Activated T-cell treated with anti-CD3 and anti-CD28 coated beads, Interleukin-2, amount 50 U/mL, for 24 hours (primary cell): Measurements from ENCODE around the gene ALDH16A1.

Source experiments
- DNase-seq: peaks from one replicate; pipeline ENCODE4 v3.0.0-alpha.2; 2020
- H3K27ac Mint-ChIP-seq: 2 replicates; pipeline ENCODE4 v1.8.0; 2020; ENCODE audit warnings: mild to moderate bottlenecking, mixed read lengths
- H3K27me3 Mint-ChIP-seq: 2 replicates; pipeline ENCODE4 v1.8.0; 2020; ENCODE audit warnings: mixed read lengths
- H3K36me3 Mint-ChIP-seq: 2 replicates; pipeline ENCODE4 v1.8.0; 2020; ENCODE audit warnings: low read depth, mixed read lengths
- H3K4me1 Mint-ChIP-seq: 2 replicates; pipeline ENCODE4 v1.8.0; 2020; ENCODE audit warnings: low read depth, mixed read lengths
- H3K4me3 Mint-ChIP-seq: 2 replicates; pipeline ENCODE4 v1.8.0; 2020; ENCODE audit warnings: mild to moderate bottlenecking, moderate library complexity, mixed read lengths
- H3K9me3 Mint-ChIP-seq: 2 replicates; pipeline ENCODE4 v1.8.0; 2020; ENCODE audit warnings: mixed read lengths

ALDH16A1 gene

GRCh38 chr19:49419173-49419572, 33.9 kb upstream of the ALDH16A1 start:
- H3K9me3 Mint-ChIP-seq = no peaks in the 10 kb centered on the region
- DNase-seq = no peak
- no peak overlapping the region for H3K27ac Mint-ChIP-seq
- peaks cover 29% of the 10 kb centered on the region for H3K4me1 Mint-ChIP-seq
- peaks cover 62% of the 10 kb centered on the region for H3K27me3 Mint-ChIP-seq
- H3K4me3 Mint-ChIP-seq = no peak overlapping the region
- no peaks in the 10 kb centered on the region for H3K36me3 Mint-ChIP-seq

DNA sequence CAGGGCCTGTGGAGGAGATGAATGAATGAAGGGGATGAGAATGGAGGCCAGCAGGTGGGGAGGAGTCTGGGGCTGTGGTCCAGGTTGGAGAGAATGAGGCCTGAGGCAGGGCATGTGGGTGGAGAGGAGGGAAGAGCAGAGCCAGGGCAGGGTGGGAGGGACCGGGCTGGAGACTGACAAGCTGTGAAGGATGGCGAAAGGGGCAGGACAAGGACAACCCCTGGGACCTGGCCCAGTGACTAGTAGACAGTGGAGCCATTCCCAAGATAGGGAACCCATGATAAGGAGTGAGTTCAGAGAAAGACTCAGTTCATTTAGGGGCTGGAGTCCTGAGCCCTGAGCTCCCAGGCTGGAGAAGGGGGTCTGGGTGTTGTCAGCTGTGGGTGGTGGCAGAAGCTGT, 32.8 kb upstream of the ALDH16A1 start:
- DNase-seq = no peak
- Mint-ChIP-seq H3K27ac (no peak overlapping the region), H3K36me3 (no peaks in the 10 kb centered on the region), H3K4me3 (no peak overlapping the region), H3K9me3 (no peaks in the 10 kb centered on the region), H3K27me3 (peaks cover 71% of the 10 kb centered on the region), H3K4me1 (peaks cover 30% of the 10 kb centered on the region)

DNA sequence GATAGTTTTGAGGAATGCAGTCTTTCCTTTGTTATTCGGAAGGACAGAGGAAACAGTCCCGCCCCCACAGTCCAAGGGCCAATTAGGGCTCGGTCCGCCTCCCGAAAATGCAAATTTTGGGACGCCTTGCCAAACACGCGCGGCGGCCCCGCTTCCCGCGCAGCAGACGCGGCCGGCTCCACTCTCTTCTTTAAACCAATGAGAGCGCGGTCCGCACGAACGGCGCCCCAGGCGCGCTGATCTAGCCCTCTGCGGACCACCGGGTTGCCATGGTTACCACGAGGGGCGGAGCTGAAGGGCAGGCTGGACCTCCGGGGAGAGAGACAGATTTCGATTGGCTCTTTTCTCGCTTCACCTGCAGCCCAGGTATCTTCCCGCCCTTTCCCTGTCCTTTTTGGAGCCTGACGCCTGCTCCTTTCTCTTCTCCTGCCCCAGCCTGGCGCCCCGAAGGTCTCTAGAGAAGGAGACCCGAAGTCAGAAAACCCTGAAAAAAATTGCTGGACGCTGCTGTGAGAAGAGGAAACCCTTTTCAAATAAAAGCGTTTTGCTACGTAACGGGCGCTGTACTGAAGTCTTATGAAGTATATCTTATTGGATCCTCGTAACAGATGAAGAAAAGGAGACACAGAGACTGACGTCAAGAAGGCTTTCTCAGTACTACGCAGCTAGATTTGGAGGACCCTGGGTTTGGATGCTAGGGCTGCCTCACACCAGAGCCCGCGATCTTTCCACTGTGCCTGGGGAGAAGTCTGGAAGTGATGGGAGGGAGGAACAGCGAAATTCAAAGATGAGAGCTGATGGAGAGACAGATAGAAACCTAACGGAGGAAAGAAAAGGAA, 31.8 kb upstream of the ALDH16A1 start:
- Mint-ChIP-seq H3K4me1 (peaks cover 31% of the 10 kb centered on the region), H3K4me3 (peak overlapping the region; percentile 8), H3K27ac (no peak overlapping the region), H3K9me3 (no peaks in the 10 kb centered on the region), H3K27me3 (peaks cover 81% of the 10 kb centered on the region), H3K36me3 (no peaks in the 10 kb centered on the region)
- peak; percentile 55 for DNase-seq

DNA sequence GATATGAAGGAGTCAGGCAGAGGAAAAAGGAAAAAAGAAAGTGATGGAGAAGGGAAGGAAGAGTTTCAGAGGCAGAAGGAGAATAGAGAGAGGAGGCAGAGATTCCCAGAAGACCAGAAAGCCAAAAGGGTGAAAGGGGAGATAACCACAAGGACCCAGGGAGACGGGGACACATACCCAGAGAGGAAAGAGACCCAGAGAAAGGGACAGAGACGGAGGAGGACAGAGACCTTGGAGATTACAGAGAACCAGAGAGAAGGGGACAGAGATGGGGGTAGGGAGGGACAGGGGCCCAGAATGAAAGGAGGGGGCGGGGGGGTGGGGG, 31.2 kb upstream of the ALDH16A1 start:
- Mint-ChIP-seq H3K4me3 (no peak overlapping the region), H3K27ac (no peak overlapping the region), H3K27me3 (peaks cover 87% of the 10 kb centered on the region), H3K9me3 (no peaks in the 10 kb centered on the region), H3K36me3 (no peaks in the 10 kb centered on the region), H3K4me1 (peaks cover 34% of the 10 kb centered on the region)
- no peak for DNase-seq

DNA sequence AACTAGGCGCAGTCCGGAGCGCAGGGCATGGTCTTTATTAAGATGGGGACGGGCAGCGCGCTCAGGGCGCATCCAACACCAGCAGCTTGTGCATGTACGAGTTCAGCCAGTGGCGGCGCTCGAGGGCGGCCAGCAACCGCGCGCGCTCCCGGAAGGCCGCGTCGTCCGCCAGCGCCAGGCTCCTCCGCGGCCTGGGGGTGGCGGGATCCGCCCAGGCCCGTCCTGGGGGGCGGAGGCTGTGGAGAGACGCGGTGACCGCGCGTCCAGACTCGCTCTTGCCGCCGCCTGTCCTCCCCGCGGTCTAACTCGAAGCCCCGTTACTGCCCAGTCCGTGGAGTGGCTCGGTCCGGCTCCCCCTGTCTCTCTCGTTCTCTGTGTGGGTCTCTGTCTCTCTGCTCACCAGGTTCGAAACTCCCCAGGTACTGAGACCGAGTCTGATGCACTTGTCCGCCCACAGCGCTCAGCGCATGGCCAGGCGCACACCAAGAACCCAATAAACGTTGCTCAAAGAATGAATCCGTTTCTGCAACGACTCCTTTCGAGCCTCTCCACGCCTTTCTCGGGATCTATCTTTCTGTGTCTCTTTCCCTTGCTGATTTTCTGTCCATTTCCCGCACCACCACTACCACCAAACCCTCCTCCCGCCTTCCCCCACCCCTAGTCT, 30.5 kb upstream of the ALDH16A1 start:
- Mint-ChIP-seq H3K4me1 (peaks cover 37% of the 10 kb centered on the region), H3K27me3 (peaks cover 91% of the 10 kb centered on the region), H3K27ac (no peak overlapping the region), H3K9me3 (no peaks in the 10 kb centered on the region), H3K36me3 (no peaks in the 10 kb centered on the region), H3K4me3 (peak overlapping the region; percentile 57)
- DNase-seq = peak; percentile 61

- no peaks in the 10 kb centered on the region for H3K9me3 Mint-ChIP-seq
- peak within 1 kb of the TSS; percentile 57 for H3K4me3 Mint-ChIP-seq
- H3K27ac Mint-ChIP-seq = no peak within 1 kb of the TSS
- peaks cover 44% of the 10 kb centered on the region for H3K4me1 Mint-ChIP-seq
- DNase-seq = no peak
- H3K36me3 Mint-ChIP-seq = no peaks in the 10 kb centered on the region
- peaks cover 91% of the 10 kb centered on the region for H3K27me3 Mint-ChIP-seq
These were observed 29.7 kb upstream of the ALDH16A1 start, which contains the start of gene PTH2 for GRCh38 chr19:49423071-49423984. TSS of gene PTH2 (minus strand) at chr19:49423441. CDS start at chr19:49423339, 102 bp downstream.

- H3K4me1 Mint-ChIP-seq = peaks cover 48% of the 10 kb centered on the region
- H3K36me3 Mint-ChIP-seq = no peaks in the 10 kb centered on the region
- no peak for DNase-seq
- peaks cover 92% of the 10 kb centered on the region for H3K27me3 Mint-ChIP-seq
- H3K4me3 Mint-ChIP-seq = no peak overlapping the region
- H3K9me3 Mint-ChIP-seq = no peaks in the 10 kb centered on the region
- no peak overlapping the region for H3K27ac Mint-ChIP-seq
These were observed 29.1 kb upstream of the ALDH16A1 start for GRCh38 chr19:49423985-49424303.

GRCh38 chr19:49425178-49425577, 27.8 kb upstream of the ALDH16A1 start, which contains the start of gene GFY:
TSS of gene GFY (plus strand) at chr19:49425388. CDS start at chr19:49426431, 1,043 bp downstream.
- Mint-ChIP-seq H3K4me3 (no peak within 1 kb of the TSS), H3K9me3 (no peaks in the 10 kb centered on the region), H3K4me1 (peaks cover 51% of the 10 kb centered on the region), H3K27ac (no peak within 1 kb of the TSS), H3K27me3 (peaks cover 92% of the 10 kb centered on the region), H3K36me3 (no peaks in the 10 kb centered on the region)
- no peak for DNase-seq

DNA sequence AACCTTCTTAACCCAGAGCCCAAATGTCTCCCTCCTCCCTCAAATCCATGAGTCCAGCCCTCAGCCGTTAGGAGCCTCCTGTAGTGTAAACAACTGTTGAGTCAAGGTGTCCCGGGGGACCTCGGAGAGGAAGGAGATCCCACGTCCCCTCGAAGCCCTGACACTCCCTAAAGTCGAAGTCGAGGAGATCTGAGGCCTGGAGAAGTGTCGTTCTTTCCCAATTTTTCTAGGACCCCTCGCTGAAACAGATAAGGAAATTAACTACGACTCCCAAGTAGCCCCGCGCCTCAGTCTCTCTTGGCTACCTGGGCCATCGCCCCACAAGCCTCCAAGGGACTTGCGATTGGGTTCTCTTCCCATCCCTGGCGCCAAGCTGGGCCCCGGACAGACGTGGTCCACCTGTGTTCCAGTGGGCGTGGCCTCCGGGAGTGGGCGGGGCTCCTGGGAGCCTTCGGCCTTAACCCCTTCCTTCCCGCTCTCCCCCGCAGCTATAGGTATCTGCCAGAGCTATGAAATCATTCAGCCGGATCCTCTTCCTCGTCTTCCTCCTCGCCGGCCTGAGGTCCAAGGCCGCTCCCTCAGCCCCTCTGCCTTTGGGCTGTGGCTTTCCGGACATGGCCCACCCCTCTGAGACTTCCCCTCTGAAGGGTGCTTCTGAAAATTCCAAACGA, 27.0 kb upstream of the ALDH16A1 start:
- Mint-ChIP-seq H3K4me3 (no peak overlapping the region), H3K9me3 (no peaks in the 10 kb centered on the region), H3K27ac (no peak overlapping the region), H3K27me3 (peaks cover 92% of the 10 kb centered on the region), H3K36me3 (no peaks in the 10 kb centered on the region), H3K4me1 (peaks cover 48% of the 10 kb centered on the region)
- DNase-seq = peak; percentile 59

DNA sequence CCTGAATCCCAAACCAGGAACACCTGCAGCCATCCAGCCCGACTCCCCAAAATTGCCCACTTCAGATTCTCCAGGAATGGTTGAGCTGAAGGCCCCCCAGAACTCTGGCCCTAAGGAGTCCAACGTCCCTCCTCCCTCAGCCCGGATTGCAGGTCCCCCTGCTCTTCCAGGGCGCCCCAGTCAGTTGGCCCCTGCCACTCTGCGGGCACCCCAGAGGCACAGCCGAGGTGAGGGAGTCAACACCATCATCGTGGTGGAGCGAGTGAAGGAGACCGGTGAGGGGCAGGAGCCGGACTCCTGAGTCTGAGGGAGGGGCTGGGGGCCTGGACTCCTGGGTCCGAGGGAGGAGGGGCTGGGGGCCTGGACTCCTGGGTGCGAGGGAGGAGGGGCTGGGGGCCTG, 25.7 kb upstream of the ALDH16A1 start:
- Mint-ChIP-seq H3K9me3 (no peaks in the 10 kb centered on the region), H3K27me3 (peaks cover 91% of the 10 kb centered on the region), H3K36me3 (no peaks in the 10 kb centered on the region), H3K27ac (no peak overlapping the region), H3K4me1 (peaks cover 44% of the 10 kb centered on the region), H3K4me3 (no peak overlapping the region)
- DNase-seq = no peak

- no peaks in the 10 kb centered on the region for H3K9me3 Mint-ChIP-seq
- H3K36me3 Mint-ChIP-seq = no peaks in the 10 kb centered on the region
- peaks cover 92% of the 10 kb centered on the region for H3K27me3 Mint-ChIP-seq
- peak overlapping the region; percentile 43 for H3K4me3 Mint-ChIP-seq
- no peak overlapping the region for H3K27ac Mint-ChIP-seq
- DNase-seq = no peak
- H3K4me1 Mint-ChIP-seq = peaks cover 43% of the 10 kb centered on the region
These were observed 25.0 kb upstream of the ALDH16A1 start for GRCh38 chr19:49427855-49428546.

DNA sequence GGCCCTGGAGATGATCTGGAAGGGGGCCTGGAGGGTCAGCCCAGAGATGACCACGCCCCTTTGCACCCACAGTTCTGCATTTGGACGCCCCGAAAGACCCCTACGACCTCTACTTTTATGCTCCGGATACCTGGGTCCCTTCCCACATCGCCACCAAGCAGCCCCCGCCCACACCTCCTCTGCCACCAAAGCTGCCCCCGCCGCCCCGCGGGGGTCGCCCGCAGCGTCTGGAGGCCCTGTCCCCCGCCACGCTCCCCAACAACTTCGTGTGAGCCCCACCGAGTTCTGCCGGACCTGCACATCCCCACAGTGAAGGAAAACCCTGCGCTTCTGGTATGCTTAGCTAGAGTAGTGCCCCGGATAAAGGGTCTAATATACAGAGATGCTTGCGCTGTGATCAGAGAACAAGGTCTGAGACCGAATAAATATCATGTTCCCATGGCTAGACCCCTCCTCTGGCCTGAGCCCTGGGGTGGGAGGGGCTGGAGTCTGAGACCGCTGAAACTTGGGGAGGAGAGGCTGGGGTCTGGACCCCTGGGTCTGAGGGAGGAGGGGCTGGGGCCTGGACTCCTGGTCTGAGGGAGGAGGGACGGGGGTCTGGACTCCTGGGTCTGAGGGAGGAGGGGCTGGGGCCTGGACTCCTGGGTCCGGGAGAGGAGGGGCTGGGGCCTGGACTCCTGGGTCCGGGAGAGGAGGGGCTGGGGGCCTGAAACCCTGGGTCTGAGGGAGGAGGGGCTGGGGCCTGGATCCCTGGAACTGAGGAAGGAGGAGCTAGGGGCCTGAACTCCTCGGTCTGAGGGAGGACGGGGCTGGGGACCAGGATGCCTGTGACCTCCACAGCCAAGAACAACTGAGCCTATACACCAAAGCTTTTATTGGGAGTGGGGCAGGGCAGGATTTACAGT, 24.2 kb upstream of the ALDH16A1 start:
- peaks cover 43% of the 10 kb centered on the region for H3K4me1 Mint-ChIP-seq
- no peak for DNase-seq
- H3K9me3 Mint-ChIP-seq = no peaks in the 10 kb centered on the region
- no peak overlapping the region for H3K4me3 Mint-ChIP-seq
- H3K36me3 Mint-ChIP-seq = no peaks in the 10 kb centered on the region
- H3K27me3 Mint-ChIP-seq = peaks cover 93% of the 10 kb centered on the region
- H3K27ac Mint-ChIP-seq = no peak overlapping the region

- no peaks in the 10 kb centered on the region for H3K36me3 Mint-ChIP-seq
- H3K4me3 Mint-ChIP-seq = no peak overlapping the region
- H3K27me3 Mint-ChIP-seq = peaks cover 94% of the 10 kb centered on the region
- DNase-seq = no peak
- no peaks in the 10 kb centered on the region for H3K9me3 Mint-ChIP-seq
- no peak overlapping the region for H3K27ac Mint-ChIP-seq
- H3K4me1 Mint-ChIP-seq = peaks cover 38% of the 10 kb centered on the region
These were observed 22.8 kb upstream of the ALDH16A1 start for GRCh38 chr19:49430172-49430677.
